H1 (cell line): ENCODE measurements around the gene WNT7A. TPM values are rescaled to one million over a fixed set of nuclear protein-coding genes. Genes with fewer than 3 reads are reported as not detected.

Source experiments
- CTCF ChIA-PET: fragments of 300-600 bp; sonication (Branson Sonifier 250); formaldehyde crosslinking; loops from one replicate; lab custom pipeline; 2021; ENCODE audit not compliant: partially characterized antibody; lab: Charles Lee
- POLR2A ChIA-PET: fragments of 300-600 bp; sonication (Branson Sonifier 250); formaldehyde crosslinking; loops from one replicate; lab custom pipeline; 2021; ENCODE audit warnings: inconsistent platforms; ENCODE audit not compliant: partially characterized antibody; lab: Charles Lee
- DNase-seq, 2 experiments: peaks; one replicate each; pipeline versions ENCODE4 v3.0.0 to v3.0.0-alpha.2; 2010 to 2022; ENCODE audit warnings: low spot score in 2 of 2, low read depth in 1 of 2, mixed read lengths in 1 of 2
- FAIRE-seq: peaks from 2 replicates; lab custom pipeline; 2011; peaks lifted over from hg19 to GRCh38; lab: Jason Lieb, UNC
- H2AFZ ChIP-seq: 2 replicates; pipeline ENCODE4 v1.8.1; 2012; ENCODE audit warnings: low read length, inconsistent platforms
- H2AK5ac ChIP-seq: 2 replicates; pipeline ENCODE4 v1.6.1; 2013; ENCODE audit warnings: low read depth, low read length
- H2BK120ac ChIP-seq: replicated peaks from 2 replicates; pipeline ENCODE3; 2013; ENCODE audit warnings: low read depth, low read length, inconsistent platforms
- H2BK12ac ChIP-seq: 2 replicates; pipeline ENCODE4 v1.6.1; 2013; ENCODE audit warnings: low read depth, low read length
- H2BK15ac ChIP-seq: 2 replicates; pipeline ENCODE4 v1.6.1; 2013; ENCODE audit warnings: low read length
- H2BK20ac ChIP-seq: 2 replicates; pipeline ENCODE4 v1.6.1; 2013; ENCODE audit warnings: low read length
- H2BK5ac ChIP-seq: 2 replicates; pipeline ENCODE4 v1.6.1; 2013; ENCODE audit warnings: low read depth, low read length
- H3K14ac ChIP-seq: 2 replicates; pipeline ENCODE4 v1.6.1; 2013; ENCODE audit warnings: inconsistent platforms; ENCODE audit not compliant: insufficient read length
- H3K18ac ChIP-seq: 2 replicates; pipeline ENCODE4 v1.6.1; 2013; ENCODE audit warnings: low read length; ENCODE audit errors: extremely low read depth
- H3K23ac ChIP-seq: 2 replicates; pipeline ENCODE4 v1.6.1; 2013; ENCODE audit warnings: inconsistent platforms; ENCODE audit not compliant: insufficient read length
- H3K23me2 ChIP-seq: 2 replicates; pipeline ENCODE4 v1.6.1; 2013; ENCODE audit warnings: low read depth, low read length
- H3K27ac ChIP-seq: 2 replicates; pipeline ENCODE4 v1.6.1; 2011; ENCODE audit warnings: low read depth, low read length, inconsistent platforms
- H3K27me3 ChIP-seq, 4 experiments: replicated peaks in 1 of 4; 1 replicate in 1 of 4; 2 replicates in 3 of 4; pipeline versions ENCODE4 v1.6.1 to v1.8.1; 2011 to 2013; ENCODE audit warnings: low read length in 3 of 4, mild to moderate bottlenecking in 3 of 4, inconsistent platforms in 2 of 4, mixed read lengths in 2 of 4, moderate library complexity in 1 of 4; ENCODE audit not compliant: control insufficient read depth in 3 of 4, insufficient read depth in 3 of 4; ENCODE audit errors: extremely low read depth in 1 of 4
- H3K36me3 ChIP-seq, 4 experiments: 2 replicates each; pipeline versions ENCODE4 v1.6.1 to v1.8.1; 2011 to 2013; ENCODE audit warnings: mild to moderate bottlenecking in 4 of 4, low read length in 3 of 4, moderate library complexity in 2 of 4, control low read depth in 1 of 4, inconsistent platforms in 1 of 4; ENCODE audit not compliant: insufficient read depth in 4 of 4, control insufficient read depth in 2 of 4
- H3K4ac ChIP-seq: replicated peaks from 2 replicates; pipeline ENCODE3; 2013; ENCODE audit warnings: low read length, low read depth, mixed read lengths, inconsistent platforms; ENCODE audit not compliant: insufficient read length
- H3K4me1 ChIP-seq, 4 experiments: replicated peaks in 1 of 4; 1 replicate in 1 of 4; 2 replicates in 3 of 4; pipeline versions ENCODE4 v1.6.1 to v1.8.1; 2011 to 2013; ENCODE audit warnings: low read length in 3 of 4, inconsistent platforms in 2 of 4, mixed read lengths in 1 of 4; ENCODE audit not compliant: insufficient read depth in 4 of 4, control insufficient read depth in 3 of 4
- H3K4me2 ChIP-seq, 2 experiments: 2 replicates each; pipeline versions ENCODE4 v1.6.1 to v1.8.1; 2011 to 2013; ENCODE audit warnings: low read depth in 2 of 2, low read length in 2 of 2, control low read depth in 1 of 2, inconsistent platforms in 1 of 2, mild to moderate bottlenecking in 1 of 2; ENCODE audit not compliant: insufficient read depth in 1 of 2
- H3K4me3 ChIP-seq, 4 experiments: fragments of 200-600, 300-600 bp in 1 of 4; sonication (generic), shearing (Covaris generic), sonication (Bioruptor Twin) in 1 of 4; 2 replicates each; pipeline versions ENCODE4 v1.5.1 to v1.8.1; 2011 to 2016; ENCODE audit warnings: low read length in 4 of 4, low read depth in 3 of 4, control low read depth in 2 of 4, inconsistent platforms in 2 of 4, mild to moderate bottlenecking in 2 of 4, mixed read lengths in 1 of 4, moderate library complexity in 1 of 4; ENCODE audit not compliant: insufficient read depth in 2 of 4; ENCODE audit errors: extremely low read depth in 1 of 4
- H3K56ac ChIP-seq: replicated peaks from 2 replicates; pipeline ENCODE3; 2013; ENCODE audit warnings: low read depth, mild to moderate bottlenecking, mixed read lengths, low read length, inconsistent platforms; ENCODE audit not compliant: insufficient read length
- H3K79me1 ChIP-seq: 2 replicates; pipeline ENCODE4 v1.6.1; 2013; ENCODE audit warnings: low read depth, low read length, control low read depth
- H3K79me2 ChIP-seq, 2 experiments: 2 replicates each; pipeline versions ENCODE4 v1.6.1 to v1.8.1; 2012 to 2013; ENCODE audit warnings: low read length in 2 of 2, mild to moderate bottlenecking in 2 of 2, inconsistent platforms in 1 of 2; ENCODE audit not compliant: insufficient read depth in 2 of 2, control insufficient read depth in 1 of 2
- H3K9ac ChIP-seq, 4 experiments: replicated peaks in 1 of 4; 1 replicate in 1 of 4; 2 replicates in 3 of 4; pipeline versions ENCODE4 v1.6.1 to v1.8.1; 2011 to 2013; ENCODE audit warnings: low read depth in 3 of 4, low read length in 3 of 4, control low read depth in 2 of 4, mild to moderate bottlenecking in 2 of 4, moderate library complexity in 2 of 4, inconsistent platforms in 1 of 4; ENCODE audit errors: extremely low read depth in 1 of 4
- H3K9me3 ChIP-seq, 2 experiments: 2 replicates each; pipeline versions ENCODE4 v1.6.1 to v1.8.1; 2012 to 2013; ENCODE audit warnings: mild to moderate bottlenecking in 2 of 2, moderate library complexity in 2 of 2, control low read depth in 1 of 2, inconsistent platforms in 1 of 2, low read depth in 1 of 2, low read length in 1 of 2, mixed read lengths in 1 of 2; ENCODE audit not compliant: insufficient read depth in 2 of 2
- H4K20me1 ChIP-seq, 2 experiments: replicated peaks in 1 of 2; 2 replicates each; pipeline versions ENCODE3 to v1.8.1; 2011 to 2013; ENCODE audit warnings: inconsistent platforms in 2 of 2, low read length in 2 of 2, mild to moderate bottlenecking in 1 of 2; ENCODE audit not compliant: insufficient read depth in 2 of 2, control insufficient read depth in 1 of 2
- H4K5ac ChIP-seq: 2 replicates; pipeline ENCODE4 v1.6.1; 2013; ENCODE audit warnings: low read length, low read depth, mixed read lengths, inconsistent platforms; ENCODE audit not compliant: insufficient read length
- H4K8ac ChIP-seq: 2 replicates; pipeline ENCODE4 v1.8.0; 2013; ENCODE audit warnings: mild to moderate bottlenecking, moderate library complexity, low read length, inconsistent platforms; ENCODE audit not compliant: insufficient read depth; ENCODE audit errors: extremely low read depth
- H4K91ac ChIP-seq: replicated peaks from 2 replicates; pipeline ENCODE3; 2013; ENCODE audit warnings: low read length, mixed read lengths, inconsistent platforms; ENCODE audit not compliant: insufficient read length
- CEBPB ChIP-seq: IDR thresholded peaks from 2 replicates; pipeline ENCODE4 v1.6.1; 2012; ENCODE audit warnings: low read depth, low read length
- CHD2 ChIP-seq: IDR thresholded peaks from 2 replicates; pipeline ENCODE4 v1.6.1; 2012; ENCODE audit warnings: low read length, improper control_type of control experiment
- EP300 ChIP-seq, 2 experiments: IDR thresholded peaks; 1 replicate in 1 of 2; 2 replicates in 1 of 2; pipeline ENCODE4 v1.6.1; 2011 to 2012; ENCODE audit warnings: low read depth in 2 of 2, low read length in 2 of 2, mild to moderate bottlenecking in 2 of 2, borderline replicate concordance in 1 of 2, inconsistent platforms in 1 of 2, moderate library complexity in 1 of 2
- KDM4A ChIP-seq: IDR thresholded peaks from one replicate; pipeline ENCODE4 v1.7.1; 2012; ENCODE audit warnings: low read depth, mild to moderate bottlenecking, moderate library complexity, low read length, inconsistent platforms; ENCODE audit not compliant: severe bottlenecking
- RNF2 ChIP-seq: fragments of 200-900, 300-1000 bp; sonication (generic); IDR thresholded peaks from 2 replicates; pipeline ENCODE4 v1.7.1; 2016; ENCODE audit warnings: borderline replicate concordance, low read depth, mild to moderate bottlenecking, antibody characterized with exemption, low read length; ENCODE audit not compliant: poor library complexity, severe bottlenecking; ENCODE audit errors: missing control alignments
- SIX5 ChIP-seq: IDR thresholded peaks from 2 replicates; pipeline ENCODE4 v1.6.1; 2011; ENCODE audit warnings: mild to moderate bottlenecking, low read depth, low read length
- SRF ChIP-seq: IDR thresholded peaks from 2 replicates; pipeline ENCODE4 v1.6.1; 2011; ENCODE audit warnings: mild to moderate bottlenecking, low read depth, low read length, moderate library complexity
- TCF12 ChIP-seq: IDR thresholded peaks from 2 replicates; pipeline ENCODE4 v1.6.1; 2011; ENCODE audit warnings: low read depth, mild to moderate bottlenecking, low read length
- WGBS, 2 experiments: shearing (Covaris generic) in 1 of 2; methylation state at CpG; one replicate each; pipeline versions ENCODE4 v1.1.6 to v1.1.7; 2013 to 2015; ENCODE audit warnings: low lambda C conversion rate in 2 of 2, mixed read lengths in 2 of 2, inconsistent platforms in 1 of 2, low coverage in 1 of 2, missing lambda C conversion rate in 1 of 2; ENCODE audit not compliant: insufficient replicate concordance in 2 of 2, insufficient coverage in 1 of 2, insufficient read length in 1 of 2; ENCODE audit errors: extremely low coverage in 1 of 2, missing lambda C conversion rate in 1 of 2; 5-methylcytosine and 5-hydroxymethylcytosine counted together
- polyA plus RNA-seq, 7 experiments: library from polyadenylated mRNA; depleted of rRNA in 3 of 7; stranded (reverse) in 5 of 7; unstranded in 2 of 7; fragments of >200 nt in 5 of 7; fragments of 200-250 nt in 2 of 7; gene quantifications; 1 replicate in 5 of 7; 2 replicates in 1 of 7; 4 replicates in 1 of 7; pipeline versions ENCODE4 v1.2.1 to v1.2.3, GENCODE V29; 2011 to 2013; ENCODE audit warnings: missing spikeins in 2 of 7, mixed read lengths in 2 of 7
- total RNA-seq: library from RNA; stranded (reverse); fragmentation: NEBNext Ultra II Directional; extraction: Animal tissue kit (Norgen Biotek cat#: 25700); gene quantifications from 2 replicates; pipeline ENCODE4 v1.2.1, GENCODE V29; 2021
- TF ChIP-seq, protein P1 (sequence below), 3 experiments: IDR thresholded peaks; 1 replicate in 2 of 3; 2 replicates in 1 of 3; pipeline versions ENCODE4 v1.5.1 to v1.6.1; 2011; ENCODE audit warnings: low read length in 3 of 3, mild to moderate bottlenecking in 3 of 3, inconsistent platforms in 2 of 3, low read depth in 1 of 3, moderate library complexity in 1 of 3; ENCODE audit not compliant: insufficient read depth in 1 of 3; ENCODE audit errors: control extremely low read depth in 1 of 3

Gene WNT7A
- total and polyA plus RNA-seq, 2 of the 8 experiments (the other 6 are each of a cell fraction or from before 2014, with no cell fraction given), result 0.02 TPM; not detected in 1

DNA sequence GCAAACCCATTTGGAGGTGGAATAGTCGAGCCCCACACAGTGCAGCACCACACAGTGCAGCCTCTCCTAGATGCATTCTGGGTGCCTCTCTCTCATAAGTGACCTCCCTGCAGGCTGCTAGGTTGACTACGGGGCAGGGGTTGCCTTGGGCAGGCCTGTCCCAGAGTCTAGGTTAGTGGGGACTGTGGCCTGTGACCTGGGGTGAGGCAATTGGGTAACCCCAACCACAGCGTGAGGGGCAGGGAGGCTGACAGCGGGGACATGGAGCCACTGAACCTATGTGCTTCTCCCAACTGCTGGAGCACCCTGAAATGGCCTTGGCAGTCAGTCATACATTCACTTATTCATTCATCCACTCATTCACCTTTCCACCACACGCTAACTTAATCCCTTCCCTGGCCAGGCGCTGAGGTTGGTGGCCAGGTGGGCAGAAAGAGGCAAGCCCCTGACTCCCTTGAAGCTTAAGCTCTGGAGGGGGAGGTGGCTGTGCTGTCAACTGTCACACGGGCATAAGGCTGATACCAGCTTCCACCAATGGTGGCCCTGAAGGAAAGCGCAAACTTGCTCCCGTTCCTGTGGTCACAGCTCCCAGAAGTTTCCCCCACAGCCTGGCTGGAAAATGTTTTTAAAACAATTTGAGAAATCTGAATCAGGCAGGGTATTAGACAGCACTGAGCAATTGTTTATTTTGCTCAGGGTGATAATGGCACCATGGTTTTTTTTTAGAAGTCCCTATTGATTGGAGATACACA, 46.2 kb downstream of the WNT7A start:
- Histone ChIP-seq H3K27ac (no peak overlapping the region), H3K18ac (no peak overlapping the region), H3K4me1 (no peaks in the 10 kb centered on the region), H3K79me1 (no peaks in the 10 kb centered on the region), H3K23ac (no peak overlapping the region), H3K9me3 (no peaks in the 10 kb centered on the region), H4K91ac (no peak overlapping the region), H2BK12ac (no peak overlapping the region), H3K14ac (no peak overlapping the region), H3K79me2 (no peaks in the 10 kb centered on the region), H2BK20ac (no peak overlapping the region), H2BK15ac (no peak overlapping the region), H4K20me1 (no peaks in the 10 kb centered on the region), H3K23me2 (no peaks in the 10 kb centered on the region; the same call in 1 of the 2 replicates), H3K4me2 (no peak overlapping the region), H3K36me3 (no peaks in the 10 kb centered on the region), H4K8ac (peak overlapping the region; percentile 29; the same call in 1 of the 2 replicates), H2AFZ (no peak overlapping the region), H3K56ac (no peak overlapping the region), H3K27me3 (no peaks in the 10 kb centered on the region), H3K4me3 (no peak overlapping the region), H2AK5ac (no peak overlapping the region), H3K9ac (no peak overlapping the region), H2BK120ac (no peak overlapping the region), H2BK5ac (no peak overlapping the region), H4K5ac (no peak overlapping the region), H3K4ac (no peak overlapping the region)
- FAIRE-seq, result no peak
- 91% methylated on average over 7 of the region's 9 CpGs; no CpG with 5 or more reads in 1 of the 2 experiments for WGBS, 2 experiments
- no peak for DNase-seq
- no peak for TF ChIP-seq TCF12
- no peak for TF ChIP-seq SIX5
- no peak for TF ChIP-seq CHD2
- TF ChIP-seq CEBPB, result no peak
- TF ChIP-seq KDM4A, result no peak
- TF ChIP-seq EP300 (IDR thresholded peaks at IDR 0.05; ENCODE audit: borderline replicate concordance in 1 of 2, low read depth in 2 of 2, low read length in 2 of 2), result no peak
- TF ChIP-seq RNF2, result no peak
- no peak for TF ChIP-seq SRF
- TF ChIP-seq, protein P1, sequence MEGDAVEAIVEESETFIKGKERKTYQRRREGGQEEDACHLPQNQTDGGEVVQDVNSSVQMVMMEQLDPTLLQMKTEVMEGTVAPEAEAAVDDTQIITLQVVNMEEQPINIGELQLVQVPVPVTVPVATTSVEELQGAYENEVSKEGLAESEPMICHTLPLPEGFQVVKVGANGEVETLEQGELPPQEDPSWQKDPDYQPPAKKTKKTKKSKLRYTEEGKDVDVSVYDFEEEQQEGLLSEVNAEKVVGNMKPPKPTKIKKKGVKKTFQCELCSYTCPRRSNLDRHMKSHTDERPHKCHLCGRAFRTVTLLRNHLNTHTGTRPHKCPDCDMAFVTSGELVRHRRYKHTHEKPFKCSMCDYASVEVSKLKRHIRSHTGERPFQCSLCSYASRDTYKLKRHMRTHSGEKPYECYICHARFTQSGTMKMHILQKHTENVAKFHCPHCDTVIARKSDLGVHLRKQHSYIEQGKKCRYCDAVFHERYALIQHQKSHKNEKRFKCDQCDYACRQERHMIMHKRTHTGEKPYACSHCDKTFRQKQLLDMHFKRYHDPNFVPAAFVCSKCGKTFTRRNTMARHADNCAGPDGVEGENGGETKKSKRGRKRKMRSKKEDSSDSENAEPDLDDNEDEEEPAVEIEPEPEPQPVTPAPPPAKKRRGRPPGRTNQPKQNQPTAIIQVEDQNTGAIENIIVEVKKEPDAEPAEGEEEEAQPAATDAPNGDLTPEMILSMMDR (IDR thresholded peaks at IDR 0.05; ENCODE audit: control extremely low read depth in 1 of 3, insufficient read depth in 1 of 3, low read depth in 1 of 3, low read length in 3 of 3), result no peak
- ChIA-PET POLR2A (no interaction called here), CTCF (interaction anchor here (0.7 to 2.6 kb wide), 5 partner anchors 8 to 166 kb away, joined by 3 to 7 read pairs (median 3); partner anchors contain the start of gene WNT7A)
